HuH-7.5 (cell line): Measurements from ENCODE around the gene CNTLN.
"Not testable (repeated sequence)": the region's sequence is repeated elsewhere in the genome, so short reads cannot be mapped to it uniquely, and the experiment has no call there.

Experiments used
- DNase-seq: peaks from one replicate; pipeline ENCODE4 v3.0.0; 2011; ENCODE audit warnings: low spot score

The CNTLN gene

GRCh38 chr9:17319864-17320263 lies 185.0 kb downstream of the CNTLN start:
- no peak for DNase-seq

- no peak for DNase-seq
These were observed 188.3 kb downstream of the CNTLN start for GRCh38 chr9:17322882-17323864.

- DNase-seq, result no peak
These were observed 193.5 kb downstream of the CNTLN start for GRCh38 chr9:17328331-17328730.

GRCh38 chr9:17330097-17330496 lies 195.3 kb downstream of the CNTLN start:
- DNase-seq, result no peak

- DNase-seq, result no peak
These were observed 197.3 kb downstream of the CNTLN start for GRCh38 chr9:17332115-17332514.

GRCh38 chr9:17339156-17339555 lies 204.3 kb downstream of the CNTLN start:
- DNase-seq, result no peak

- DNase-seq, result no peak
These were observed 207.9 kb downstream of the CNTLN start for GRCh38 chr9:17342696-17343095.

- no peak for DNase-seq
These were observed 215.0 kb downstream of the CNTLN start for GRCh38 chr9:17349831-17350230.

- not testable (repeated sequence) for DNase-seq
These were observed 219.2 kb downstream of the CNTLN start for GRCh38 chr9:17354006-17354405.

GRCh38 chr9:17361378-17361777 lies 226.5 kb downstream of the CNTLN start:
- no peak for DNase-seq

- no peak for DNase-seq
These were observed 232.2 kb downstream of the CNTLN start for GRCh38 chr9:17367035-17367434.

GRCh38 chr9:17380126-17380861 lies 245.5 kb downstream of the CNTLN start:
- no peak for DNase-seq

- no peak for DNase-seq
These were observed 252.7 kb downstream of the CNTLN start for GRCh38 chr9:17387565-17387964.

- no peak for DNase-seq
These were observed 254.2 kb downstream of the CNTLN start for GRCh38 chr9:17389026-17389425.

- DNase-seq, result no peak
These were observed 260.2 kb downstream of the CNTLN start for GRCh38 chr9:17394881-17395510.

GRCh38 chr9:17397166-17397728 lies 262.4 kb downstream of the CNTLN start:
- not testable (repeated sequence) for DNase-seq

GRCh38 chr9:17398350-17398749 lies 263.5 kb downstream of the CNTLN start:
- no peak for DNase-seq

- DNase-seq, result no peak
These were observed 267.0 kb downstream of the CNTLN start for GRCh38 chr9:17401858-17402257.

- DNase-seq, result no peak
These were observed 267.5 kb downstream of the CNTLN start for GRCh38 chr9:17402309-17402708.

GRCh38 chr9:17403539-17403938 lies 268.7 kb downstream of the CNTLN start:
- no peak for DNase-seq

- no peak for DNase-seq
These were observed 280.1 kb downstream of the CNTLN start for GRCh38 chr9:17414986-17415385.

GRCh38 chr9:17422994-17423680 lies 288.3 kb downstream of the CNTLN start:
- DNase-seq, result no peak
